Coronary artery (tissue), 2 donors: Measurements from ENCODE around the gene MLNR.

Experiments
- DNase-seq: peaks from one replicate; pipeline ENCODE4 v3.0.0-alpha.2; 2017; ENCODE audit warnings: low spot score
- H3K27ac ChIP-seq, 2 donors: fragments of 200-600 bp; sonication (generic); one replicate each; pipeline ENCODE4 v1.5.1; 2016 to 2019
- H3K4me3 ChIP-seq: fragments of 200-600 bp; sonication (generic); 2 replicates; pipeline ENCODE4 v1.5.1; 2016; ENCODE audit warnings: mild to moderate bottlenecking, moderate library complexity
- CTCF ChIP-seq: fragments of 200-600 bp; sonication (generic); IDR thresholded peaks from one replicate; pipeline ENCODE4 v1.5.1; 2019; ENCODE audit warnings: antibody characterized with exemption

Gene MLNR

GRCh38 chr13:49225223-49226042, 5.3 kb downstream of the MLNR start:
- DNase-seq, result no peak
- Histone ChIP-seq H3K4me3 (no peak overlapping the region), H3K27ac (no peak overlapping the region)
- no peak for TF ChIP-seq CTCF

GRCh38 chr13:49226613-49227012, 6.5 kb downstream of the MLNR start:
- no peak for TF ChIP-seq CTCF
- no peak overlapping the region for H3K4me3 ChIP-seq
- H3K27ac ChIP-seq, result no peak overlapping the region
- DNase-seq, result no peak

GRCh38 chr13:49234741-49235140, 14.6 kb downstream of the MLNR start:
- DNase-seq, result no peak
- no peak overlapping the region for H3K4me3 ChIP-seq
- no peak for TF ChIP-seq CTCF
- H3K27ac ChIP-seq, result no peak overlapping the region

GRCh38 chr13:49235856-49236431, 15.8 kb downstream of the MLNR start:
- Histone ChIP-seq H3K27ac (no peak overlapping the region), H3K4me3 (no peak overlapping the region)
- TF ChIP-seq CTCF, result no peak
- no peak for DNase-seq

- DNase-seq, result no peak
- no peak overlapping the region for H3K27ac ChIP-seq
- TF ChIP-seq CTCF, result no peak
- H3K4me3 ChIP-seq, result no peak overlapping the region
These were observed 18.5 kb downstream of the MLNR start for GRCh38 chr13:49238621-49239020.

- H3K4me3 ChIP-seq, result no peak overlapping the region
- H3K27ac ChIP-seq, result no peak overlapping the region
- DNase-seq, result no peak
- TF ChIP-seq CTCF, result no peak
These were observed 19.9 kb downstream of the MLNR start for GRCh38 chr13:49240017-49240416.

GRCh38 chr13:49241296-49241695, 21.2 kb downstream of the MLNR start:
- no peak overlapping the region for H3K4me3 ChIP-seq
- DNase-seq, result no peak
- no peak for TF ChIP-seq CTCF
- H3K27ac ChIP-seq, result no peak overlapping the region
